PC-3 (cell line): Measurements from ENCODE around the gene CCNYL1. TPM values are rescaled to one million over a fixed set of nuclear protein-coding genes. Genes with fewer than 3 reads are reported as not detected.
"Not testable (repeated sequence)": the region's sequence is repeated elsewhere in the genome, so short reads cannot be mapped to it uniquely, and the experiment has no call there.

Experiments
- ATAC-seq: fragments of 200-7000 bp; cut with Tn5 transposase; 2 replicates; pipeline ENCODE4 v1.9.1; 2020; ENCODE audit warnings: mild to moderate bottlenecking, moderate library complexity
- BruUV-seq: library from RNA; stranded (reverse); fragments of 400-500 nt; replicated peaks from 2 replicates; lab custom pipeline; 2021; lab: Mats Ljungman, UMichigan
- CTCF ChIA-PET: fragments of 300-600 bp; sonication (Branson Sonifier 250); formaldehyde crosslinking; loops from one replicate; lab custom pipeline; 2022; ENCODE audit warnings: antibody characterized with exemption; lab: Charles Lee
- POLR2A ChIA-PET: fragments of 300-600 bp; sonication (Branson Sonifier 250); formaldehyde crosslinking; loops from one replicate; lab custom pipeline; 2022; ENCODE audit warnings: antibody characterized with exemption; ENCODE audit not compliant: unreplicated experiment; lab: Charles Lee
- DNase-seq: peaks from one replicate; pipeline ENCODE4 v3.0.0-alpha.2; 2015
- H2AFZ ChIP-seq: fragments of 300-600 bp; sonication (generic); 2 replicates; pipeline ENCODE4 v1.6.0; 2016; ENCODE audit warnings: antibody characterized with exemption, low read length
- H3F3A ChIP-seq: fragments of 300-600 bp; sonication (generic); one replicate; pipeline ENCODE4 v1.6.0; 2017; ENCODE audit warnings: antibody characterized with exemption, low read length, control low read depth, mild to moderate bottlenecking; ENCODE audit not compliant: unreplicated experiment
- H3K27ac ChIP-seq: fragments of 300-600 bp; sonication (generic); 2 replicates; pipeline ENCODE4 v1.5.1; 2016; ENCODE audit warnings: mild to moderate bottlenecking, low read length
- H3K27me3 ChIP-seq: fragments of 300-600 bp; sonication (generic); 2 replicates; pipeline ENCODE4 v1.6.1; 2016; ENCODE audit warnings: low read length, mixed read lengths
- H3K36me3 ChIP-seq: fragments of 300-600 bp; sonication (generic); 2 replicates; pipeline ENCODE4 v1.6.1; 2016; ENCODE audit warnings: low read depth, mixed run types, low read length, mixed read lengths
- H3K4me1 ChIP-seq: fragments of 300-600 bp; sonication (generic); 2 replicates; pipeline ENCODE4 v1.5.1; 2016; ENCODE audit warnings: low read length; ENCODE audit not compliant: insufficient read depth
- H3K4me2 ChIP-seq: fragments of 300-600 bp; sonication (generic); 2 replicates; pipeline ENCODE4 v1.6.0; 2016; ENCODE audit warnings: low read length
- H3K4me3 ChIP-seq: fragments of 300-600 bp; sonication (generic); 2 replicates; pipeline ENCODE4 v1.5.1; 2016; ENCODE audit warnings: mild to moderate bottlenecking, low read length, mixed read lengths
- H3K79me2 ChIP-seq: fragments of 300-600 bp; sonication (generic); 2 replicates; pipeline ENCODE4 v1.6.1; 2017; ENCODE audit warnings: low read length, mixed read lengths
- H3K9ac ChIP-seq: fragments of 300-600 bp; sonication (generic); 2 replicates; pipeline ENCODE4 v1.6.0; 2016; ENCODE audit warnings: mild to moderate bottlenecking, low read length
- H3K9me2 ChIP-seq: fragments of 300-600 bp; sonication (generic); replicated peaks from 2 replicates; pipeline ENCODE4 v1.6.1; 2016; ENCODE audit warnings: mixed run types, low read length, mixed read lengths
- H3K9me3 ChIP-seq: fragments of 300-600 bp; sonication (generic); 2 replicates; pipeline ENCODE4 v1.6.1; 2016; ENCODE audit warnings: low read length, mixed read lengths
- H4K20me1 ChIP-seq: fragments of 300-600 bp; sonication (generic); 2 replicates; pipeline ENCODE4 v1.6.1; 2016; ENCODE audit warnings: low read length, mixed read lengths
- CTCF ChIP-seq: fragments of 300-600 bp; sonication (generic); conservative IDR thresholded peaks from 2 replicates; pipeline ENCODE4 v1.5.1; 2017; ENCODE audit warnings: antibody characterized with exemption, low read depth, mild to moderate bottlenecking, low read length
- EZH2 ChIP-seq: fragments of 300-600 bp; sonication (generic); IDR thresholded peaks from one replicate; pipeline ENCODE4 v1.6.1; 2017; ENCODE audit warnings: antibody characterized with exemption, mild to moderate bottlenecking, low read length; ENCODE audit not compliant: unreplicated experiment
- EZH2phosphoT487 ChIP-seq: fragments of 300-600 bp; sonication (generic); IDR thresholded peaks from 2 replicates; pipeline ENCODE4 v1.6.1; 2018; ENCODE audit warnings: mild to moderate bottlenecking, antibody characterized with exemption, low read length, borderline replicate concordance
- intact Hi-C: fragments of 100-400 bp; cut with micrococcal nuclease; formaldehyde crosslinking; loops from 2 replicates; pipeline ENCODE4 v1.9.0; 2023
- total RNA-seq: library from RNA; depleted of rRNA; stranded (reverse); fragments of >200 nt; gene quantifications from 2 replicates; pipeline ENCODE4 v1.2.3, GENCODE V29; 2014

Gene CCNYL1
- total RNA-seq, 1 experiment from 2014 or later: 14.7 TPM

GRCh38 chr2:207718521-207718920 is 7.1 kb downstream of the CCNYL1 start:
- H3K4me2 ChIP-seq: no peak overlapping the region
- no peaks in the 10 kb centered on the region for H3K9me2 ChIP-seq
- no TSS peak for BruUV-seq
- H3K27me3 ChIP-seq: no peaks in the 10 kb centered on the region
- H3K79me2 ChIP-seq: peaks cover 87% of the 10 kb centered on the region
- H3K27ac ChIP-seq: no peak overlapping the region
- no peaks in the 10 kb centered on the region for H3F3A ChIP-seq
- no peaks in the 10 kb centered on the region for H3K9me3 ChIP-seq
- H3K9ac ChIP-seq: no peak overlapping the region
- H4K20me1 ChIP-seq: peaks cover 12% of the 10 kb centered on the region; the same call in 1 of the 2 replicates
- peaks cover 28% of the 10 kb centered on the region for H3K4me1 ChIP-seq
- TF ChIP-seq CTCF: no peak
- TF ChIP-seq EZH2: no peak
- TF ChIP-seq EZH2phosphoT487: no peak
- intact Hi-C loops: no loop called here
- DNase-seq: no peak
- POLR2A ChIA-PET: interaction anchor here (0.6 kb wide), 1 partner anchor 11 kb away, joined by 5 read pairs; no protein-coding TSS in a partner anchor
- H3K36me3 ChIP-seq: 0 out of 2 replicates have a peak, but pooled peaks cover 4% of the 10 kb centered on the region
- no peak for ATAC-seq
- no peak overlapping the region for H2AFZ ChIP-seq
- H3K4me3 ChIP-seq: no peak overlapping the region
- CTCF ChIA-PET: no interaction called here

GRCh38 chr2:207719008-207719407 is 7.6 kb downstream of the CCNYL1 start:
- DNase-seq: no peak
- intact Hi-C loops: no loop called here
- H3K4me2 ChIP-seq: no peak overlapping the region
- no peak overlapping the region for H2AFZ ChIP-seq
- no peaks in the 10 kb centered on the region for H3K9me3 ChIP-seq
- H3K79me2 ChIP-seq: peaks cover 86% of the 10 kb centered on the region
- H3K9ac ChIP-seq: no peak overlapping the region
- BruUV-seq: no TSS peak
- H3K27me3 ChIP-seq: no peaks in the 10 kb centered on the region
- 0 out of 2 replicates have a peak, but pooled peaks cover 4% of the 10 kb centered on the region for H3K36me3 ChIP-seq
- POLR2A ChIA-PET: interaction anchor here (0.6 kb wide), 1 partner anchor 11 kb away, joined by 5 read pairs; no protein-coding TSS in a partner anchor
- H4K20me1 ChIP-seq: peaks cover 7% of the 10 kb centered on the region; the same call in 1 of the 2 replicates
- CTCF ChIA-PET: no interaction called here
- H3K4me3 ChIP-seq: no peak overlapping the region
- no peaks in the 10 kb centered on the region for H3F3A ChIP-seq
- no peak for ATAC-seq
- H3K4me1 ChIP-seq: peaks cover 28% of the 10 kb centered on the region
- H3K27ac ChIP-seq: no peak overlapping the region
- H3K9me2 ChIP-seq: no peaks in the 10 kb centered on the region
- TF ChIP-seq EZH2 (no peak), EZH2phosphoT487 (no peak), CTCF (no peak)

- POLR2A ChIA-PET: interaction anchor here (0.6 to 0.7 kb wide), 2 partner anchors 355 to 547 kb away, joined by 15 to 26 read pairs; partner anchors contain the start of gene PIKFYVE
- H3K36me3 ChIP-seq, H3K27me3 ChIP-seq, H3K4me2 ChIP-seq, H3K9ac ChIP-seq, H3K9me2 ChIP-seq, H3K4me3 ChIP-seq, ATAC-seq, H2AFZ ChIP-seq, H3K9me3 ChIP-seq, H3K27ac ChIP-seq, CTCF ChIA-PET, H3F3A ChIP-seq, DNase-seq, H4K20me1 ChIP-seq, BruUV-seq: not testable (repeated sequence)
- H3K4me1 ChIP-seq: peaks cover 34% of the 10 kb centered on the region
- intact Hi-C loops: loop anchor here (10.0 kb wide), 1 partner anchor 555 kb away; the partner anchor contains the start of gene KLF7
- H3K79me2 ChIP-seq: peaks cover 86% of the 10 kb centered on the region
Measured at GRCh38 chr2:207719655-207720054, 8.2 kb downstream of the CCNYL1 start.
